Ovary (tissue), 3 donors: ENCODE measurements around the gene ZBED4.

Experiments
- POLR2A ChIP-seq: fragments of 450-650 bp; IDR thresholded peaks from one replicate; pipeline ENCODE4 v1.6.1; 2017; ENCODE audit warnings: antibody characterized with exemption, mild to moderate bottlenecking, moderate library complexity
- TF ChIP-seq, protein P1 (sequence below), 3 donors: fragments of 450-650 bp in 2 of 3; fragments of 200-600 bp in 1 of 3; IDR thresholded peaks; one replicate each; pipeline versions ENCODE4 v1.5.1 to v1.8.0; 2016 to 2022; ENCODE audit warnings: antibody characterized with exemption in 3 of 3, mild to moderate bottlenecking in 1 of 3
- donor health status: DM: no; HTN: no; CAD: no.

DNA sequence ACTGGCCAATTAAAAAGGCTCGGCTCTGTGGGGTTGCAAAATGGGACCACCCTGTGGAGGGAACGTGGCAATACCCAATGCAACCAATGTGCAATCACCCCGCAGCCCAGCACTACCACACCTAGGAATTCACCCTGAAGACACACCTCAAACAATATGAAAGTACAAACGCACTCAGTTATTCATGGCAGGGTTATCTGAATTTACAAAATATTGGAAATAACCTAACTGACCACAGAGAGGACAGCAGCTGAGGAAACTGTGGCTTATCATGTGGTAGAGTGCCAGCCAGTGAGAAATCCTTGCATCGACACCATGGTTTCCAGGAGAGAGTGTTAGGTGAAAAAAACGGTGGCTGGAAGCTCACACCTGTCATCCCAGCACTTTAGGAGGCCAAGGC lies 45.9 kb downstream of the ZBED4 start:
- TF ChIP-seq, protein P1, sequence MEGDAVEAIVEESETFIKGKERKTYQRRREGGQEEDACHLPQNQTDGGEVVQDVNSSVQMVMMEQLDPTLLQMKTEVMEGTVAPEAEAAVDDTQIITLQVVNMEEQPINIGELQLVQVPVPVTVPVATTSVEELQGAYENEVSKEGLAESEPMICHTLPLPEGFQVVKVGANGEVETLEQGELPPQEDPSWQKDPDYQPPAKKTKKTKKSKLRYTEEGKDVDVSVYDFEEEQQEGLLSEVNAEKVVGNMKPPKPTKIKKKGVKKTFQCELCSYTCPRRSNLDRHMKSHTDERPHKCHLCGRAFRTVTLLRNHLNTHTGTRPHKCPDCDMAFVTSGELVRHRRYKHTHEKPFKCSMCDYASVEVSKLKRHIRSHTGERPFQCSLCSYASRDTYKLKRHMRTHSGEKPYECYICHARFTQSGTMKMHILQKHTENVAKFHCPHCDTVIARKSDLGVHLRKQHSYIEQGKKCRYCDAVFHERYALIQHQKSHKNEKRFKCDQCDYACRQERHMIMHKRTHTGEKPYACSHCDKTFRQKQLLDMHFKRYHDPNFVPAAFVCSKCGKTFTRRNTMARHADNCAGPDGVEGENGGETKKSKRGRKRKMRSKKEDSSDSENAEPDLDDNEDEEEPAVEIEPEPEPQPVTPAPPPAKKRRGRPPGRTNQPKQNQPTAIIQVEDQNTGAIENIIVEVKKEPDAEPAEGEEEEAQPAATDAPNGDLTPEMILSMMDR (IDR thresholded peaks at IDR 0.05), result no peak
- no peak for TF ChIP-seq POLR2A
